HepG2 (cell line): ENCODE results near the gene BTNL3. TPM values are rescaled to one million over a fixed set of nuclear protein-coding genes. Genes with fewer than 3 reads are reported as not detected.

ENCODE experiments used
- ATAC-seq: fragments of 200-7000 bp; cut with Tn5 transposase; 3 replicates; pipeline ENCODE4 v1.9.1; 2020; ENCODE audit warnings: mild to moderate bottlenecking, moderate library complexity
- BruUV-seq: library from RNA; stranded (reverse); fragments of 400-500 nt; replicated peaks from 2 replicates; lab custom pipeline; 2021; lab: Mats Ljungman, UMichigan
- CTCF ChIA-PET: fragments of 300-600 bp; formaldehyde crosslinking; extraction: SDS; loops from one replicate; lab custom pipeline; 2021; ENCODE audit warnings: low total read pairs, inconsistent platforms, low intra/inter-chr PET ratio; lab: Yijun Ruan, JAX
- POLR2A ChIA-PET: fragments of 350-600 bp; sonication (Branson Sonifier 250); formaldehyde crosslinking; loops from one replicate; lab custom pipeline; 2020; ENCODE audit warnings: antibody characterized with exemption, inconsistent platforms; lab: Yijun Ruan, JAX
- DNase-seq: peaks from one replicate; pipeline ENCODE4 v3.0.0-alpha.2; 2015; ENCODE audit warnings: low spot score
- FAIRE-seq: peaks from 3 replicates; lab custom pipeline; 2011; peaks lifted over from hg19 to GRCh38; lab: Jason Lieb, UNC
- H2AFZ ChIP-seq: one replicate; pipeline ENCODE4 v1.6.1; 2011; ENCODE audit warnings: low read length, inconsistent platforms
- H3K27ac ChIP-seq: fragments of 300-600 bp; 3 replicates; pipeline ENCODE4 v1.8.0; 2011; ENCODE audit warnings: mixed run types, mild to moderate bottlenecking, mixed read lengths, low read length, inconsistent platforms; ENCODE audit not compliant: insufficient read depth; ENCODE audit errors: extremely low read length
- H3K27me3 ChIP-seq, 2 experiments: fragments of 200-600 bp in 1 of 2; 2 replicates in 1 of 2; 3 replicates in 1 of 2; pipeline versions ENCODE4 v1.6.0 to v1.8.0; 2011; ENCODE audit warnings: low read length in 2 of 2, mild to moderate bottlenecking in 2 of 2, moderate library complexity in 2 of 2, inconsistent platforms in 1 of 2; ENCODE audit not compliant: insufficient read depth in 2 of 2, control insufficient read depth in 1 of 2
- H3K36me3 ChIP-seq, 2 experiments: fragments of 200-600 bp in 1 of 2; replicated peaks in 1 of 2; 2 replicates in 1 of 2; 3 replicates in 1 of 2; pipeline versions ENCODE4 v1.5.1 to v1.8.0; 2011; ENCODE audit warnings: low read length in 2 of 2, inconsistent platforms in 1 of 2; ENCODE audit not compliant: insufficient read depth in 2 of 2, control insufficient read depth in 1 of 2
- H3K4me1 ChIP-seq: 2 replicates; pipeline ENCODE4 v1.5.1; 2012; ENCODE audit warnings: low read length, inconsistent platforms; ENCODE audit not compliant: insufficient read depth
- H3K4me2 ChIP-seq: 2 replicates; pipeline ENCODE4 v1.6.0; 2011; ENCODE audit warnings: low read depth, low read length, inconsistent platforms
- H3K4me3 ChIP-seq, 3 experiments: fragments of 200-600 bp in 1 of 3; sonication (generic), shearing (Covaris generic) in 1 of 3; replicated peaks in 1 of 3; 2 replicates each; pipeline ENCODE4 v1.5.1; 2011 to 2016; ENCODE audit warnings: low read length in 3 of 3, inconsistent platforms in 2 of 3, low read depth in 2 of 3, mild to moderate bottlenecking in 2 of 3, control low read depth in 1 of 3, mixed read lengths in 1 of 3; ENCODE audit not compliant: insufficient read depth in 1 of 3
- H3K79me2 ChIP-seq: one replicate; pipeline ENCODE4 v1.6.1; 2011; ENCODE audit warnings: low read length, inconsistent platforms; ENCODE audit not compliant: insufficient read depth
- H3K9ac ChIP-seq: 2 replicates; pipeline ENCODE4 v1.6.0; 2011; ENCODE audit warnings: mild to moderate bottlenecking, low read depth, low read length, inconsistent platforms; ENCODE audit not compliant: insufficient read depth
- H3K9me3 ChIP-seq: 2 replicates; pipeline ENCODE4 v1.5.1; 2012; ENCODE audit warnings: mild to moderate bottlenecking, low read length
- H4K20me1 ChIP-seq: 2 replicates; pipeline ENCODE4 v1.6.0; 2011; ENCODE audit warnings: inconsistent platforms, mild to moderate bottlenecking, low read length, moderate library complexity; ENCODE audit not compliant: insufficient read depth
- CBX1 ChIP-seq: IDR thresholded peaks from one replicate; pipeline ENCODE4 v1.6.1; 2016; ENCODE audit warnings: antibody characterized with exemption, low read depth
- GABPB1 ChIP-seq: IDR thresholded peaks from 2 replicates; pipeline ENCODE4 v1.6.1; 2016; ENCODE audit warnings: mild to moderate bottlenecking, missing genetic modification reagents, moderate library complexity, missing compliant biosample characterization
- GATA4 ChIP-seq: sonication (generic); IDR thresholded peaks from 2 replicates; pipeline ENCODE4 v1.6.1; 2016; ENCODE audit warnings: antibody characterized with exemption, low read depth, borderline replicate concordance
- KAT7 ChIP-seq: IDR thresholded peaks from 2 replicates; pipeline ENCODE4 v1.6.1; 2018; ENCODE audit warnings: borderline replicate concordance, missing compliant biosample characterization
- MAF1 ChIP-seq: sonication (generic); formaldehyde crosslinking; IDR thresholded peaks from 2 replicates; pipeline ENCODE4 v1.5.0; 2020; ENCODE audit warnings: missing genetic modification reagents, borderline replicate concordance
- MAZ ChIP-seq, 2 experiments: sonication (generic) in 1 of 2; formaldehyde crosslinking in 1 of 2; IDR thresholded peaks; 2 replicates each; pipeline versions ENCODE4 v1.5.0 to v1.6.1; 2012 to 2020; ENCODE audit warnings: low read depth in 2 of 2, mild to moderate bottlenecking in 2 of 2, borderline replicate concordance in 1 of 2, improper control_type of control experiment in 1 of 2, low read length in 1 of 2, missing genetic modification reagents in 1 of 2, moderate library complexity in 1 of 2
- MTF2 ChIP-seq: sonication (generic); formaldehyde crosslinking; IDR thresholded peaks from 2 replicates; pipeline ENCODE4 v1.5.0; 2020; ENCODE audit warnings: missing genetic modification reagents, borderline replicate concordance
- MYC ChIP-seq: sonication (generic); formaldehyde crosslinking; IDR thresholded peaks from 2 replicates; pipeline ENCODE4 v1.9.0; 2021; ENCODE audit warnings: missing genetic modification reagents, borderline replicate concordance
- NBN ChIP-seq: fragments of 450-650 bp; conservative IDR thresholded peaks from 2 replicates; pipeline ENCODE4 v1.6.1; 2017
- SIX1 ChIP-seq: sonication (generic); formaldehyde crosslinking; IDR thresholded peaks from 2 replicates; pipeline ENCODE4 v1.4.0; 2020; ENCODE audit warnings: missing genetic modification reagents, borderline replicate concordance
- SIX4 ChIP-seq: sonication (generic); formaldehyde crosslinking; IDR thresholded peaks from 2 replicates; pipeline ENCODE4 v1.4.0; 2020; ENCODE audit warnings: missing genetic modification reagents
- SRSF9 ChIP-seq: fragments of 200-400 bp; formaldehyde crosslinking; IDR thresholded peaks from 2 replicates; pipeline ENCODE4 v1.6.1; 2018; ENCODE audit warnings: borderline replicate concordance, mild to moderate bottlenecking, low read depth, low read length; ENCODE audit not compliant: insufficient read depth, poor library complexity, severe bottlenecking
- ZBTB38 ChIP-seq: sonication (generic); formaldehyde crosslinking; IDR thresholded peaks from 2 replicates; pipeline ENCODE4 v1.5.1; 2020; ENCODE audit warnings: mild to moderate bottlenecking, missing genetic modification reagents
- ZIK1 ChIP-seq: sonication (generic); formaldehyde crosslinking; IDR thresholded peaks from 2 replicates; pipeline ENCODE4 v1.5.0; 2020; ENCODE audit warnings: mild to moderate bottlenecking, low read depth, missing genetic modification reagents, borderline replicate concordance
- ZNF251 ChIP-seq: sonication (generic); formaldehyde crosslinking; IDR thresholded peaks from 2 replicates; pipeline ENCODE4 v1.9.0; 2021; ENCODE audit warnings: mild to moderate bottlenecking, missing genetic modification reagents
- ZNF766 ChIP-seq: sonication (generic); formaldehyde crosslinking; IDR thresholded peaks from 2 replicates; pipeline ENCODE4 v1.5.0; 2020; ENCODE audit warnings: missing genetic modification reagents, borderline replicate concordance
- ZNF891 ChIP-seq: sonication (generic); formaldehyde crosslinking; IDR thresholded peaks from 2 replicates; pipeline ENCODE4 v1.5.0; 2020; ENCODE audit warnings: mild to moderate bottlenecking, missing genetic modification reagents
- WGBS: methylation state at CpG from one replicate; pipeline ENCODE4 v1.1.6; 2017; ENCODE audit warnings: low lambda C conversion rate; 5-methylcytosine and 5-hydroxymethylcytosine counted together
- in situ Hi-C: cut with HindIII; loops from 2 replicates; pipeline ENCODE4 v1.10.0; 2017; ENCODE audit warnings: low pct_unique_long_range_greater_than_20kb; ENCODE audit not compliant: extremely low pct_ligation_motif_present
- intact Hi-C: fragments of 100-400 bp; cut with micrococcal nuclease; formaldehyde crosslinking; loops from one replicate; pipeline ENCODE4 v1.10.0; 2022; ENCODE audit not compliant: unreplicated experiment
- polyA plus RNA-seq, 8 experiments: library from polyadenylated mRNA; depleted of rRNA in 3 of 8; stranded (reverse) in 7 of 8; unstranded in 1 of 8; fragments of >200 nt; fragmentation: Illumina TruSeq in 4 of 8; extraction: Trizol in 4 of 8; gene quantifications; 2 replicates each; pipeline versions ENCODE4 v1.2.1 to v1.2.3, GENCODE V29; 2011 to 2016; ENCODE audit warnings: low read depth in 4 of 8, missing spikeins in 1 of 8, mixed read lengths in 1 of 8; ENCODE audit not compliant: insufficient read depth in 1 of 8
- total RNA-seq, 5 experiments: library from RNA; depleted of rRNA; stranded (reverse); fragments of >200 nt; fragmentation: Illumina TruSeq; extraction: Trizol; gene quantifications; 2 replicates each; pipeline ENCODE4 v1.2.3, GENCODE V29; 2016; ENCODE audit warnings: low read depth in 1 of 5
- TF ChIP-seq, protein P1 (sequence below): sonication (generic); formaldehyde crosslinking; IDR thresholded peaks from 2 replicates; pipeline ENCODE4 v1.5.1; 2020; ENCODE audit warnings: missing genetic modification reagents, mild to moderate bottlenecking, borderline replicate concordance
- TF ChIP-seq, protein P2 (sequence below): sonication (generic); formaldehyde crosslinking; IDR thresholded peaks from 2 replicates; pipeline ENCODE4 v1.9.0; 2021; ENCODE audit warnings: missing genetic modification reagents, mild to moderate bottlenecking, borderline replicate concordance

BTNL3 gene
- total and polyA plus RNA-seq, 2 of the 13 experiments (the other 11 are each of a cell fraction or from before 2014, with no cell fraction given): not detected

DNA sequence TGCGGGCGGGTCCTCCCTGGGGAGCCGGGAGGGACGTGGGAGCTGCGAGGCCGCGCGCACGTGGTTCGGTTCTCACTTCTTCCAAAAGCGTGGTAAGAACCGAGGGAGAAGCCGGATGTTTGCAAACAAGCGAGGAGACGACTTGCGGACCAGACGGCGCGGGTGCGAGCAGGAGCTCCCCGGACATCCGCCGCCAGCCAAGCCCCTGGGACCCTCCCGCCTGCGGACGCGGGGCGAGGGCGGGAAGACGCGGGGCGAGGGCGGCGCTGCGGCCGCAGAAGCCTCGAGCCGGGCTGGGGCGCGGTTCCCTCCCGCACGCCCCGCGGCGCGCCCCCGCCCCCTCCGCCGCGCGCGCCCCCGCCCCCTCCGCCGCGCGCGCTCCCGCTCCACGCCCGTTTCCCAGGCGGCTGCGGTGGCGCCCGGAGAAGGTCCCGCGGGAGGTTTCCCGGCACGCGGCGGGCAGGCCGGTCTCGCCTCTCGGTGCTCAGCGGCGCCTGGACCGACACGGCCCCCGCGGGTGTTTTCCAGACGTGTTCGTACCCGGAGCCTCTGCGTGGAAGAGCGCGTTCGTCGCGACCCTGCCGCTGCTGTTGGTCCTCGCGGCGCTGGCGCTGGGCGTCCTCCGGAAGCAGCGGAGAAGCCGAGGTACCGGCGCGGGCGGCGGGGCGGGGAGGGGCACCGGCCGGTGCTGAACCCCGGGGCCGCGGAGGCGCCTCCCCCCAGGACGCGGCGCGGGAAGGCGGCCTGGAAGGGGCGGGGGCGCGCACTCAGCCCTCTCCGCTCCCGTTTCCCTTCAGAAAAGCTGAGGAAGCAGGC is 64.2 kb downstream of the BTNL3 start:
- no peaks in the 10 kb centered on the region for H3K36me3 ChIP-seq
- ATAC-seq (no peak), FAIRE-seq (no peak), DNase-seq (no peak)
- no peaks in the 10 kb centered on the region for H3K9me3 ChIP-seq
- no TSS peak for BruUV-seq
- peak overlapping the region; percentile 68 for H3K4me2 ChIP-seq
- intact Hi-C loops (no loop called here), in situ Hi-C loops (no loop called here)
- WGBS: 34% methylated on average over 10 of the region's 120 CpGs
- no peak overlapping the region for H3K27ac ChIP-seq
- POLR2A ChIA-PET: no interaction called here
- H2AFZ ChIP-seq: no peak overlapping the region
- peak overlapping the region; percentile 34 to 57 (median 49); a peak in 4 of 6 replicates for H3K4me3 ChIP-seq
- H4K20me1 ChIP-seq: no peaks in the 10 kb centered on the region
- H3K4me1 ChIP-seq: no peaks in the 10 kb centered on the region
- no peak overlapping the region for H3K9ac ChIP-seq
- peaks cover 10 to 73% of the 10 kb centered on the region in 2 experiments for H3K27me3 ChIP-seq
- no peaks in the 10 kb centered on the region for H3K79me2 ChIP-seq
- CTCF ChIA-PET: no interaction called here
- peak; percentile 10; the same call in 1 of the 2 replicates for TF ChIP-seq MTF2 (CRISPR knock-in tag)
- TF ChIP-seq MAZ (IDR thresholded peaks at IDR 0.05; ENCODE audit: borderline replicate concordance, low read depth, low read length): no peak
- TF ChIP-seq MAZ (CRISPR knock-in tag; IDR thresholded peaks at IDR 0.05; ENCODE audit: low read depth): 0 out of 2 replicates have a peak, but pooled peaks have one; percentile 25
- TF ChIP-seq, protein P1, sequence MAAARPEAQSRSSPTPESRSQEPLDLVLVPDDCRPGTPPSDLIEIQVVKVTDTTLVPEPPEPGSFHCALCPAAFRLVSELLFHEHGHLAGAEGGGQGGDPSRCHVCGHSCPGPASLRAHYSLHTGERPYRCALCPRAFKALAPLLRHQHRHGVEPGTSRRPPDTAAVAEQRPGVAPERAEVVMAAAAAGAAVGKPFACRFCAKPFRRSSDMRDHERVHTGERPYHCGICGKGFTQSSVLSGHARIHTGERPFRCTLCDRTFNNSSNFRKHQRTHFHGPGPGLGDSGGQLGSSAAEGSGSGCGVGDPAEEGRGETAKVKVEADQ: no peak
- TF ChIP-seq SIX4: no peak
- TF ChIP-seq NBN: no peak
- TF ChIP-seq GATA4: no peak
- TF ChIP-seq, protein P2, sequence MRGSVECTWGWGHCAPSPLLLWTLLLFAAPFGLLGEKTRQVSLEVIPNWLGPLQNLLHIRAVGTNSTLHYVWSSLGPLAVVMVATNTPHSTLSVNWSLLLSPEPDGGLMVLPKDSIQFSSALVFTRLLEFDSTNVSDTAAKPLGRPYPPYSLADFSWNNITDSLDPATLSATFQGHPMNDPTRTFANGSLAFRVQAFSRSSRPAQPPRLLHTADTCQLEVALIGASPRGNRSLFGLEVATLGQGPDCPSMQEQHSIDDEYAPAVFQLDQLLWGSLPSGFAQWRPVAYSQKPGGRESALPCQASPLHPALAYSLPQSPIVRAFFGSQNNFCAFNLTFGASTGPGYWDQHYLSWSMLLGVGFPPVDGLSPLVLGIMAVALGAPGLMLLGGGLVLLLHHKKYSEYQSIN: no peak
- no peak for TF ChIP-seq ZNF766
- TF ChIP-seq ZIK1 (CRISPR knock-in tag): no peak
- TF ChIP-seq ZNF251 (CRISPR knock-in tag): no peak
- no peak for TF ChIP-seq ZNF891 (CRISPR knock-in tag)
- TF ChIP-seq MAF1 (CRISPR knock-in tag): no peak
- TF ChIP-seq SRSF9: no peak
- no peak for TF ChIP-seq CBX1
- TF ChIP-seq KAT7 (CRISPR knock-in tag): no peak
- TF ChIP-seq SIX1: no peak
- TF ChIP-seq GABPB1 (CRISPR knock-in tag): peak; percentile 30; the same call in 1 of the 2 replicates
- TF ChIP-seq ZBTB38: no peak; the same call in 1 of the 2 replicates
- TF ChIP-seq MYC (CRISPR knock-in tag): no peak
